ENCODE results near the gene EMP2.
"Not testable (repeated sequence)": the region's sequence is repeated elsewhere in the genome, so short reads cannot be mapped to it uniquely, and the experiment has no call there.

The EMP2 gene

GRCh38 chr16:10521681-10522274 lies 58.6 kb downstream of the EMP2 start:
- no peak for DNase-seq (ENCODE audit: low spot score)

GRCh38 chr16:10520869-10521578 lies 59.4 kb downstream of the EMP2 start:
- no peak for DNase-seq (ENCODE audit: low spot score)

GRCh38 chr16:10519929-10520868 lies 60.2 kb downstream of the EMP2 start:
- no peak for DNase-seq (ENCODE audit: low spot score)

GRCh38 chr16:10519297-10519696 lies 61.1 kb downstream of the EMP2 start:
- no peak for DNase-seq (ENCODE audit: low spot score)

- DNase-seq (ENCODE audit: low spot score), result no peak
These were observed 61.8 kb downstream of the EMP2 start for GRCh38 chr16:10518479-10519041.

GRCh38 chr16:10517868-10518267 lies 62.5 kb downstream of the EMP2 start:
- DNase-seq (ENCODE audit: low spot score), result no peak

- no peak for DNase-seq (ENCODE audit: low spot score)
These were observed 65.9 kb downstream of the EMP2 start for GRCh38 chr16:10514369-10515055.

GRCh38 chr16:10511829-10512228 lies 68.6 kb downstream of the EMP2 start:
- no peak for DNase-seq (ENCODE audit: low spot score)

- no peak for DNase-seq (ENCODE audit: low spot score)
These were observed 70.1 kb downstream of the EMP2 start for GRCh38 chr16:10510279-10510678.

- no peak for DNase-seq (ENCODE audit: low spot score)
These were observed 70.8 kb downstream of the EMP2 start for GRCh38 chr16:10509534-10510025.

- not testable (repeated sequence) for DNase-seq (ENCODE audit: low spot score)
These were observed 75.1 kb downstream of the EMP2 start for GRCh38 chr16:10505286-10505685.

- DNase-seq (ENCODE audit: low spot score), result no peak
These were observed 76.0 kb downstream of the EMP2 start for GRCh38 chr16:10504404-10504885.

GRCh38 chr16:10502776-10503175 lies 77.6 kb downstream of the EMP2 start:
- DNase-seq (ENCODE audit: low spot score), result no peak

GRCh38 chr16:10501016-10501607 lies 79.3 kb downstream of the EMP2 start:
- DNase-seq (ENCODE audit: low spot score), result no peak

GRCh38 chr16:10500582-10500981 lies 79.8 kb downstream of the EMP2 start:
- no peak for DNase-seq (ENCODE audit: low spot score)

GRCh38 chr16:10497132-10498101 lies 83.0 kb downstream of the EMP2 start:
- no peak for DNase-seq (ENCODE audit: low spot score)

GRCh38 chr16:10495031-10495345 lies 85.4 kb downstream of the EMP2 start:
- no peak for DNase-seq (ENCODE audit: low spot score)

- no peak for DNase-seq (ENCODE audit: low spot score)
These were observed 85.9 kb downstream of the EMP2 start for GRCh38 chr16:10494343-10495030.

GRCh38 chr16:10493276-10493675 lies 87.1 kb downstream of the EMP2 start:
- DNase-seq (ENCODE audit: low spot score), result no peak

Data from left forelimb (tissue), 1 donor.